Transverse colon (tissue), 3 donors: ENCODE results near the gene GPN2.

Experiments used
- CTCF ChIP-seq, 5 experiments: fragments of 200-600 bp in 3 of 5; fragments of 450-650 bp in 2 of 5; sonication (generic) in 3 of 5; IDR thresholded peaks; 1 replicate in 2 of 5; 2 replicates in 3 of 5; pipeline ENCODE4 v1.5.1; 2016 to 2017; ENCODE audit warnings: antibody characterized with exemption in 5 of 5, inconsistent platforms in 3 of 5, mild to moderate bottlenecking in 2 of 5, moderate library complexity in 1 of 5
- EP300 ChIP-seq: sonication (generic); formaldehyde crosslinking; IDR thresholded peaks from one replicate; pipeline ENCODE4 v1.6.1; 2017; ENCODE audit warnings: antibody characterized with exemption, low read depth
- POLR2A ChIP-seq: fragments of 450-650 bp; IDR thresholded peaks from one replicate; pipeline ENCODE4 v1.6.1; 2016; ENCODE audit warnings: antibody characterized with exemption, mild to moderate bottlenecking, moderate library complexity

GRCh38 chr1:26888231-26888630 is 1.9 kb downstream of the GPN2 start:
- TF ChIP-seq CTCF (IDR thresholded peaks at IDR 0.05) (no peak), EP300 (no peak), POLR2A (no peak)
